ENCODE data around the gene ELF4. TPM values are rescaled to one million over a fixed set of nuclear protein-coding genes. Genes with fewer than 3 reads are reported as not detected.
A peak's percentile ranks its signal among the peaks of the same experiment; 100 is the strongest.

Gene ELF4
- polyA plus RNA-seq (ENCODE audit: insufficient read length in 12 of 12): 10 to 100 TPM in 5 of 12 donors, 1 to 10 TPM in 6, not detected in 1; 8.1 to 22.3 (median 9.7) TPM
- long read RNA-seq, donor 1, full-length matches to known transcripts: 5 of 21 reads
- long read RNA-seq, donor 1, partial matches to known transcripts: 16 of 21 reads
- long read RNA-seq, donor 1, other reads (novel, unspliced or antisense): 0 of 21 reads
- long read RNA-seq, donor 2, full-length matches to known transcripts: 2 of 2 reads
- long read RNA-seq, donor 2, partial matches to known transcripts: 0 of 2 reads
- long read RNA-seq, donor 2, other reads (novel, unspliced or antisense): 0 of 2 reads
- long read RNA-seq, donor 3, full-length matches to known transcripts: 1 of 1 reads
- long read RNA-seq, donor 3, partial matches to known transcripts: 0 of 1 reads
- long read RNA-seq, donor 3, other reads (novel, unspliced or antisense): 0 of 1 reads
- long read RNA-seq, donor 4: 0 reads
- long read RNA-seq, donor 5, full-length matches to known transcripts: 1 of 1 reads
- long read RNA-seq, donor 5, partial matches to known transcripts: 0 of 1 reads
- long read RNA-seq, donor 5, other reads (novel, unspliced or antisense): 0 of 1 reads
- long read RNA-seq, donor 6: 0 reads
- long read RNA-seq, donor 7: 0 reads
- long read RNA-seq, donor 8, full-length matches to known transcripts: 2 of 2 reads
- long read RNA-seq, donor 8, partial matches to known transcripts: 0 of 2 reads
- long read RNA-seq, donor 8, other reads (novel, unspliced or antisense): 0 of 2 reads
- long read RNA-seq, donor 9: 0 reads
- long read RNA-seq, donor 10, full-length matches to known transcripts: 2 of 2 reads
- long read RNA-seq, donor 10, partial matches to known transcripts: 0 of 2 reads
- long read RNA-seq, donor 10, other reads (novel, unspliced or antisense): 0 of 2 reads
- long read RNA-seq, donor 11: 0 reads

DNA sequence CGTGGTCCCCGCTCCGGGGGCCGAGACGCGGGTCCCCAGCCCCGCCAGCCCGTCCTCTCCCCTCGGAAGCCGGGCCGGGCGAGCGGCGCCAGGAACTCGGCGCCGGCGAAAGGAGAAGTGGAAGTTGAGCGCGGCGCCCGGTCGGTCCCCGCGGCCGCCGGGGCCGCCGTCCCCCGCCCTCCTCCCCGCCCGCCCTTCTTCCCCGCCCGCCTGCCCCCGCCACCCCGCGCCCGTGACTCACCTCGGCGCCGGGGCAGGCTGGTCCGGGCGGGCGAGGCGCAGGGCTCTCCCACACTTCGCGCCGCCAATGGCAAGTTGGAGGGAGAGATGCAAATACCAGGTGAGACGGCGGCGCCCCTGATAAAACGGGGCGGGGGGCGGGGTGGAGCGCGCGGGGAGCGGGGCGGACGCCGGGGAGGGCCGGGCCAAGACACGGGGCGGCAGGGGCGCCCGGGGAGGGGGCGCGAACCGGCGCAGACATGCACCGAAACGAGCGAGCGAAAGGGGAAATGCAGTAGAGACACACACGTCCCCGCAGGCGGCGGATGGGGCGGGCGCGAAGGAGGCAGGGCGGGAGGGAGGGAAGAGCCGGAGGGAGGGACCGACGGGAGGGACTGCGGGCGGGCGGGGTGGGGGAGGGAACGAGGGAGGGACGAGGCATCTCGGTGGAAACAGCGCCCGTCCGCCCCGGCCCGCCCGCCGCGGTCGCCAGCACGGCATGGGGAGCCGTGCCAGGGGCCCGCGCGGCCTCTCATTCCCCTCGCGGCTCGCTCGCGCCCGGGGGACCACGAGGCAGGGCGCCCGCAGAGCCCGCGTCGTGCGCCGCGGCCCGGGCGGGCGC lies at the start of gene ELF4:
TSS of gene ELF4 (minus strand) at position 119 of the 841 bp plus-strand sequence. CDS start 29,167 bp downstream, outside the sequence.
- no peak for DNase-seq

DNA sequence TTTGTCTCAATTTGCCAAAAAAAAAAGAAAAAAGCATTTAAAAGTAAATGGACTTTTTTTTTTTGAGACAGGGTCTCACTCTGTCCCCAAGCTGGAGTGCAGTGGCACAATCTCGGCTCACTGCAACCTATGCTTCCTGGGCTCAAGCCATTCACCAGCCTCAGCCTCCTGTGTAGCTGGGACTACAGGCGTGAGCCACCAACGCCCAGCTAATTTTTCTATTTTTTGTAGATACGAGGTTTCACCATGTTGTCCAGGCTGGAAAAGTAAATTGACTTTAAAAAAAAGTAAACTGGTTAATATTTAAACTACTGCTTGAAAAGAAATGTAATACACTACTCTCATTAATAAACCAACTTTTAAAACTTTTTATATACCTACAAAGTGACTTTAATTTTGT lies 49.5 kb upstream of the ELF4 start:
- no peak for DNase-seq

DNA sequence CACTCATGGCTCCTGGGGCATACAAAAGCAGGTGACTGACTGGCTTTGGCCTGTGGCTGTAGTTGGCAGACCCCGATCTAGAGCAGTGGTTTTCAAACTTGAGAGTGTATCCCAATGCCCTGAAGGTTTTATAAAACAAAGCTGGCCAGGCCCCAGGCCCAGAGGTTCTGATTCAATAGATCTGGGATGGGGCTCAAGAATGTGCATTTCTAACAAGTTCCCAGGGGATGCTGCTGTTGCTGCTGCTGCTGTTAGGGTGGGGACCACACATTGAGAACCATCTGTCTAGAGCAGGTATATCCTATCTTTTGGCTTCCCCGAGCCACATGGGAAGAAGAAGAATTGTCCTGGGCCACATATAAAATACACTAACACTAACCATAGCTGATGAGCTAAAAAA lies 48.0 kb upstream of the ELF4 start:
- no peak for DNase-seq

DNA sequence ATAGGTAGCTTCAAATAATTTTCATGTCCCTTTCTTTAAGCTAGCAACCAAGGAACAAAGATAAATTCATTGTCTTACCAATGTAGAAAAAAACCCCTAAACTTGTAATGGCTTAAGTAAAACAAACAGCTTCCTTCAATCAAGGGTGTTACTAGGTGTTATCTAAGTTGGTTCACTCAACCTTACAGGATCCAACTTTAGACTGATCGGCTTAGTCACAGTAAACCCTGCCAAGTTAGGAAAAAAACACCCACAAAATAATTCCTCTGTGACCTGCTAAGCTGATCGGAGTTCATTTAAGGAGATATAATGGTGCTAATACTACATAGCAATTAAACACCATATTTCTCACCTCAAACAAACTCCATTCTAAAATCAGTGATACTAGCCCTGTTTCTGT lies 45.3 kb upstream of the ELF4 start:
- DNase-seq: no peak

DNA sequence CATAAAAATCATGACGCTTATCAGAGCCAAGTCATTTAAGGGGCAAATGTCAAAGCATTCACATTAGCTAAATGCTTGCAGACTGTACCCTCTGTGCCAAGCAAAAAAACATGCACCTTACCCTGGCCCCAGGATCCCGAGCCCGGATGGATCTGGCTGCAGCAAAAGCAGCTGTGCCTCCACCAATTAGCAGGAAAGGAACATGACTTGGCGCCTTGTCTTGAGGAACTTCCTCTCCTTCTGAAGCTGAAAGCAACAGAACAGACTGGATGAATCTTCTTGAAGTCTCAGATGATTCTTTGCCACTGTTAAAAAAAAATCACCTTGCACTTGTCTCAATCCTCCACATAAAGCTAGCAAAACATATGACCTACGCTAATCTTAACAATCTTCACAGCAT lies 37.3 kb upstream of the ELF4 start:
- no peak for DNase-seq

DNA sequence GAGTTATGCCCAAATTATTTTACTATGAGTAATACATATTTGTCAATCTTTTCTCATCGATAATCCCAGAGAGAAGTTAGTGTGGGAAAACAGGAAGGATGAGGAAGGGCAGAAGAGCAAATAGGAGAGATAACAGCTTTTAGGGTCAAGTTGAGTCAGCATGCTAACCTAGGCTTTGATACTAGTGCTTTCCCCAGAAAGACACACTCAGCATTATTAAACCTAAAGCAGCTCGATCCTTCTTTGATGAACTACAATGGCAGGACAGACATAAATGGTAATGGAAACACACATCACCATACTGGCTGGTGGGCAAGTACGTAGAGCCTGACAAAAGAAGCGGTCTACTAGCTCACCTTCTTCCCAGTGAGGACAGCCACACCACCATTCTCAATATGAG lies 34.8 kb upstream of the ELF4 start:
- no peak for DNase-seq

DNA sequence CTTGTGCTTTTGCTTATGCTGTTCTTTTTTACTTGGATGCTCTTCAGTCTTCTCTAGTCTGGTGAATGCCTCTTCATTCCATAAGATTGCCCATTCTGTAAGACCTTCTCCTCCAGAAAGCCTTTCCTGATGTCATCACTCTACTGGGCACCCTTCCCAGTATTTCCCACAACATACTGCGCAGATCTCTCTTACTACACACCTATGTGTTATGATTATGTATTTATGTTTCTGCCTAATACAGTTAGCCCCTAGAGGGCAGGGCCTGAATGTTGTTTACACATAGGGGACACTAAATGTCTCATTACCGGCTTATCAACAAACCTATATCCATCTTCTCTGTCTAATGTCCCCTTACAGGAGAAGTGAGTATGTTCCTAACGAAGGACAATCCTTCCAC lies 34.2 kb upstream of the ELF4 start:
- DNase-seq: no peak

DNA sequence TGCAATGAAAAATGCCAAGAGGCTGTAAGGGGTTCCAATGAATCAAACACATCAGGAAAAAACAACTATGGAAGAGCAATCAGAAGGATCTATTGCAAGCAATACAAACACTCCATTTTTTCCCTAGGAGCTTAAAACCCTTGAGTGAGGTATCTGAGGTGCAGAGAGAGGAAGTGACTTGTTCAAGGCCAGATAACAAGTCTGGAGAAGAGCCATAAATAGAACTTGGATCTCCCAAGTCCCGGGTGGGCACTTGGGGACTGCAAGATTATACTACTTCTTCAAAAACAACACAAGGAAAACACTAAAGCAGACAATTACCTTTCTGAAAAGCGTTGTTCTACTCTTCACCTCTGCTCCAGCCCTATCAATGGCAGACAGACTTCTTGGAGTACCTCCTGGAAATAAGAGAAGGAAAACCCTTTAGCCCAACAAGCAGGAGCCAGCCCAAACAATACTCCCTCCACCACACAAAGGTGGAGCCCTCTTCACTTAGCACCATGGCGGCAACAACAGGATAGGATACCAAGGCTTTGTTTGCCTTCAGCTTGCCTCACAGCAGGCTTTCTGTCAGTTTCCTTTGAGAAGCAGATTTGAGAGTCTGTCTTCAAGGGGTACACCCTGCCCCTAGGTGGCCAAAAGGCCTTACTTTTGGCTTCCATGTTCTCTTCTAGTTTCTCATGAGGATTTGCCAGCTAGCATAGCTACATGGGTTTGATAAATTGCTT lies 29.3 kb upstream of the ELF4 start:
- no peak for DNase-seq

DNA sequence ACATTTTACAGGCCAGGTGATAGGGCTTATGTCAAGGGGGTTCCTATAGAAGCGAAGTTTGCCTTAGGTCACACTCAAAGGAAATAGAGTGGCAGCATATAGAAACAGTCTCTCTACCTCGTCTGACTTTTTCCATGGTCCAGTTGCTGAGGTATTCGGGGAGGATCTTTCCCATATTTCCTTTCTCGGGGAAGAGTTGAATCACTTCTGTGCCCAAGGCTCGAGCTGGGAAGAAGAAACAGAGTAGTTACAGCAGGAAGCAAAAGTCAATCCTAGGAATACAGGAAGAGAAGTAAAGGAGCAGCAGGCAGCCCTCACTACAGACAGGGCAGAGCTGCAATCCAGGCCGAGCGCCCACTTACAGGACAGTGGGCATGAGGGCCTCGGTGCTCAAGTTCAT lies 26.7 kb upstream of the ELF4 start:
- no peak for DNase-seq

DNA sequence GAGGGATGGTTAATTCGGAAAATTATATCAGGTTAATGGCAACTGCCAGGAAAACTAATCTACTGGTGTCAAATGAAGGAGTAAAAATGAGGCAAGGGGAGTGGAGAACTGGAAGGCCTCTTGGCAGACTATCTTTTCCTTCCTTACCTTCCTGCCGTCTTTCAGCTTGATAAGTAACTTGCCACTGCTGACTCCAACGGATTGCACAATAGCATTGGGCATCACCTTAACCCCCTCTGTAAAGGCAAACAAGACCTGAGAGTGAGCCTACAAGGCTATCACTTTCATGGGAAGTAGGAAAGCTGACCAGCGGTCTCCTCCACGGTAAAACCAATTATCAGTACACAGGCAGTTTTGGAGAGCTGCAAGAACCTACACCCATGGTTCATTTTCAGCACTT lies 26.2 kb upstream of the ELF4 start:
- DNase-seq: no peak

DNA sequence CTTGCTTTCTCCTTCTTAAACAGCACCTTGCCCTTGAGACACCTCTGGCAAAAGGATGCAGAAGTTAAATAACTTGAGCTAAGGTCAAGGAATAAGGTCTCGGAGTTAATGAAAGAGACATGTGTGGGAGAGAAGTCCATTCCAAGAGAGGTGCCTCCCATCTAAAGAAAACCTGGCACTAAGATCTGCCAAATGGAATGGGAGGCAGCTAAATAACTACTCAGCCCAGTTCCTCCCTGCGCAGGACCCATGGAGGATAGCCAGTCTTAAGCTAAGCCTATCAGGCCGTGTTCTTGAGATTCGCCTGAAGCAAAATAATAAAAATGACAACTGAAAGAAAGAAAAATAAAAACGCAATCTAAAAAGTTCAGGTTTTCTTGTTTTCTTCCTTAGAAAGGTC lies 20.7 kb upstream of the ELF4 start:
- DNase-seq: no peak

DNA sequence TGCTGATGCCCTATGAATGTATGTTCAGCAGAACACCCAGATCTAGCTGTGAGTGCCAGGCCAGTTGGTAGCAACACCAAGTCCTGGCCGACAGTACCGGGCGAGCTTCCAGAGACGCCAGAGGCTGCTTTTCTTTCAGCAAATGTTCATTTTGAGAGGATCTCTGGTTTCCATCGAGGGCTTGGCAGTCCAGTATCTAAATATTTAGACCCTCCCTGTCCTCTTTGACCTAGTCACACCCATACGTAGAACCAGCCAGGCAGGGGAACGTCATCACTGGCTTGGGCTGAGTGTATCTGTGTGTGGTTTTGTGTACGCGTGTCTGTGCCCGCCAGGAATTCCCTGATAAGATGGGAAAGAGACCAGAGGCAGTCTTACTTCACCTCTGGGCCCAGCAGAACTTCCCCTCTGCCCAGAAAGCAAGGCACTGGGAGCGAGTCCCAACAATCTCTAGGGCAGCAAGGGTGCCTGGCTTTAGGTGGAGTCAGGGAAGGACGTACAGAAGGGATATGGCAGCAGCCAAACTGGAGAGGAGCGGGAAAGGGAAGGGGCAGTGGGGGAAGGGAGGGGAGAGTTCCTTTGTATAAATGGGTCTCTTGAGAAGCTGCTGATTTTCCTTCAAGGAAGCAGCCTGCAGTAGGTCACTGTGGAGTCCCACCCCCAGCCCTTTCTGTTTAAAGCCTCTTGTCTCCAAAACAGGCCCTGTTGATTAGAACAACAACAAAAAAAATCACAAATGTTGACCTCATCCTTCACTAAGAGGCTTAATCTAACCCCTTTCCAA lies 15.0 kb upstream of the ELF4 start:
- DNase-seq: no peak

DNA sequence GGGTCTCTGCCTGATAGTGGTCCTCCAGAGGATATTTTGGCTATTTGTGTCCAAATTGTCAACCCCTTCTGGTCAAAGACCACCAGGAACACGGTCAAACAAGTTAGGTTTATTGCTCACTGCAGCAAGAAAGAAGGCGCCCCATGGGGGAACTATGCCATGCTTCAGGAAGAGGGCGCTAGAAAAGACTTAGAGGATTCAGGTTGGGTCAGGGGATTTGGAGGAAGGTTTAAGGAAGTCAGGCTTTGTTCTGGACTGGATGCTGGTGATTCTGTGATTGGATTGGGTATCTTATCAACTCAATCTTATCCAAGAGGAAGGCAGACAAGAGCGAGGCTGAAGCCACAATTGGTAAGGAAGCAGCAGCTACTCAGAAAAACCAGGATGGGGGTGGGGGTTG lies 14.3 kb upstream of the ELF4 start:
- DNase-seq: no peak

DNA sequence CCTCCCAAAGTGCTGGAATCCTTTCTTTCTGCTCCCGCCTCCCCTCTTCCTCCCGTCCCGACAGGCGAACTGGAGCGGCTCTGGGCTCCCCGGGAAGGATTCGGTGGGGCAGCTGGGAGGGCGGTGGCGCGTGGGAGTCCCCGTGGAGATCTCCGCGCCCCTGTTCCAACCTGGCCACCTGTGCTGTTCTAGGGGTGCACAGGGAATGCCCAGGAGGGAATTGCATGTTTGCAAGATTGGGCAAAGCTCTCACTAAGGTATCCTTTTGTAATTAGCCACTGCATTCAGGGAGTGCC lies 11.2 kb upstream of the ELF4 start:
- no peak for DNase-seq

DNA sequence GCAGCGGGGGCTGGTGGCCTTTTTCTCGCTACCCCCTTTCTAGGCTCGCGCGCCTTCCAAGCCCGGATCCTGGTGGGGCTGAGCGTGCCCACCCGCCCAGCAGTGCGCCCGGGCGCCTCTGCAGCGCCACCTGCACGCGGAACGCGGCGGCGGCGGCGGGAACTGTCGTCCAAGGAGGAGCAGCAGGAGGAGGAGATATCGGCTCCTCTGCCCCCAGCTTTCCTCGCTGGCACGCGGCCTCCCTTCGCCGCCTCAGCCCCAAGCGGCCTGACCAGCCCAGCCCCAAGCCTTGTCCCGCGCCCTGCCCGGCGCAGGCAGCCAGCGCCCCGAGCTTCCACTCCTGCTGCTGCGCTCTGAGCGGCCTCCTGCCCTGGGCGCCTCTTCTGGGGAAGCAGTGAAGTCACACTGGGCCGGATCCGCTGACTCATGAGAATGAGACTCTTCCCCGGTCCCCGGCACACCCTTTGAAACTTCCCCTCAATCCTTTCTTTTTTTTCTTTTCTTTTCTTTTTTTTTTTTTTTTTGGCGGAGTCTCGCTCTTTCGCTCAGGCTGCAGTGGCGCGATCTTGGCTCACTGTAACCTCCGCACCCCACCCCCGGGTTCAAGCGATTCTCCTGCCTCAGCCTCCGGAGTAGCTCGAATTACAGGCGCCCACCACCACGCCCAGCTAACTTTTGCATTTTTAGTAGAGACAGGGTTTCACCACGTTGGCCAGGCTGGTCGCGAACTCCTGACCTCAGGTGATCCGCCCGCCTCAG lies 10.6 kb upstream of the ELF4 start:
- no peak for DNase-seq

DNA sequence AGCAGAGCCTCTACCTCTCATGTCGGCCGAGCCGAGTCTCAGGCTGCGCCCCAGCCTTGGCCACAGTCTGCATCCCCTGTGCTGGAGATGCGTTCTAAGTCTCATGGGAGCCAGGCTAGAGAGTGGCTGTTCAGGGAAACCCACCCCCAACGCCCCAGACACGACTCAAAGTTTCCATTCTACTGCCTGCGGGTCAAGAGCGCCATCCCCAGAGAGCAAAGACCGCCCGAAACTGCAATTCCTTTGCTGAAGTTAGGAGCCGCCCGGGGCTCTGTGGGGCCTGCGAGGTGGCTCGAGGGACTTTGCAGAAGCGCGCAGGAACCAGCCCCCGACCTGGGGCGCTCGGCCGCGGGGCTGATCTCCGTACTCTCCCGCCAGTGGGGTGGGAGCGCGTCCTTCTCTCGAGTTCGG lies 10.0 kb upstream of the ELF4 start:
- no peak for DNase-seq

DNA sequence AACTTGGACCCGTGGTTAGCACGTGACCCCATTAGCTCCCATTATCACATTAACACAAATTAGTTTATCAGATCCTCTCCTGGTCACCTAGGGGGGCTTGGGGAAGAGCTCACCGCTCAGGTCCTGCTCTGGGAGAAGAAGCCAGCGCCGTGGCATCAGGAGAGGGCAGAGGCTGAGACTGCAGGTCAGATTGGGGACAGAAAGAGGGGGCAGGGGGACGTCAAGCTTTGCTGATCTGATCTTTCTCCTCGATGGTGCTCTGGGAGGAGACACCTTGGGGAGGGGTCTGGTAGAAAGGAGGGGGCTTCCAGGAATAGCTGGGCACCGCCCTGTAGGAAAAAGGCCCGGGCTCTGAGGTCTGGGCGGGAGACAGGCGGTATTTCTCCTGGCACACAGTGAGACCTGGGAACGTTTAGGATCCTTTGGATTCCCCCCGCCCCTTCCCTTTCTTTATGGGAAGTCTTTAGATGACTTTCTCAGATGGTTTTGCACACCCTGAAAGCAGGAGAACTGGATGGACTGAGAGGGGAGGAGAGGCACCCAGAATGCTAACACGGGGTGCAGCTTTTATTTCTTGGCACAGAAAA lies 9.1 kb upstream of the ELF4 start:
- no peak for DNase-seq

DNA sequence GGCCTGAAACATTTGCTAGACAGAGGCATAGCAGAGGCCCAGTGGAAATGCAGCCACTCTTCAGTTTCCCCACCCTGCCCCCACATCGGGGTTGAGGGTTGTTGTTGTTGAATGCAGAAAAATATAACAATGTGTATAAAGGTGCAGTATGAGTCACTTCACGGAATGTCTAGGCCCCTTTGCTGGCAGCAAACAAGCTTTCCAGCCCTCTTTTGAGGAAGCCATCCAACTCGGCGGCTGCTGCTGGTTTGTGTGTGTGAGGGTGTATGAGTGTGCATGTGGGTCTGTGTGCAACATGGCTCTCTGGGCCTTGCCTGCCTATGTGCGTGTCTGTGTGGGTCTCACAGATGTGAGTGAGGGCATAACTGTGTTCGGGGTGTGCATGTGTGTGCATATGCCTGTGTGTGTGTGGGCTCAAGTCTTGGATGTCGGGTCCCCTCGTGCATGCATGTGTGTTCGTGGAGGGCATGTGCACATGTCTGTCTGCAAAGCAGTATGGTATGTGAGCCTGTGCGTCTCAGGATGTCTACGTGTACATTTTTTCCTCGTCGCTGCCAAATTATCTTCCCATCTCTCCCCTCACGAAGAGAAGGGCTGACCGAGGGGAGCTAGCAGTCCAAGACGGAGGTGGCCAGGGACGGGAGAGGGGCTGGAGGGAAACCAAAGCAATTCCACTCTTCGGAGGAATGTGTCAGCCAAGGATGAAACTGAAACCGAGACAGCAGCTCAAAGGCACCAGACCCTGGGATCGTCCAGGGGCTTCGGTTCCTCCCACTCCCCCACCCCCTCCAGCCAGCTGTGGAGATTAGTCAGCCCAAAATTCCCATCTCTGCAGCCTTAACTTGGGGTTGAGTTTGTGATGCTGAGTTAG lies 8.4 kb upstream of the ELF4 start:
- peak; percentile 77 for DNase-seq

DNA sequence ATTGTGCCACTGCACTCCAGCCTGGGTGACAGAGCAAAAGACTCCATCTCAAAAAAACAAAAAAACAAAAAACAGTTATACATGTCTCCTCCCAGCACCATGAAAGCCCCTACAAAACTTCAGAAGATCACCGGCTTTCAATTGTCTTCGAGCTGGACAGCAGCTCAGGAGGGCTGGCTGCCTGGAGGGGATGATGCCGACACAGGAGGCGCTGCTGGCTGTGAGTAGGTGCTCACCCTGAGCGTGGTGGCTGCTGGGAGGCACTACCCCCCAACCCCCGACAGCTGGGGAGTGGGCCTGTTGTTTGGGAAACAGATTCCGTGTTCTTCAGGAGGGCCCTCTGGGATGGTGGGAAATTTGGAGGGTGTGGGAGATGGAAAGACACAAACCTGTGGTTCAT lies 6.9 kb upstream of the ELF4 start:
- DNase-seq: no peak

Data from muscle of arm (tissue), 14 donors.